Measurements from ENCODE around the gene CLCN1. TPM values are rescaled to one million over a fixed set of nuclear protein-coding genes. Genes with fewer than 3 reads are reported as not detected.

The CLCN1 gene
- polyA plus RNA-seq, 1 donor from 2014 or later = not detected

DNA sequence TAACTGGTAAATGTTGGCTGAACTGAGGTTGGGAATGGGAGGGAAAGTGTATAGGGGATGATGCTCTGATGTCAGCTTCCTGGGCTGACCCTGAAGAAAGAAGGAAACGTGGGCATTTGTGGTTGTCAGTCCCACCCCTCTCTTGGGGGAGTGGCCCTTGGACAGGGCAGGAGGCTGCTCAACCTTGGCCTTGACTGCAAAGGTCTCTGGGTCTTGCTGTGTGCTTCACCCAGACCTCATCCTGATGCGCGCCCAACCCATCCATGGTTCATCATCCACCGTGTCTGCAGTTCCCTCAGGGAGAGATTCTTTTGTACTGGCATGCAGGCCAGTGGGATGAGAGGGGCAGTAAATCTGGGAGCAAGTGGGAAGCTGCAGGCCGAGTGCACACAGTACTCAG is 60.5 kb downstream of the CLCN1 start:
- no peak overlapping the region for H3K27ac Mint-ChIP-seq
- no peak overlapping the region for H3K4me3 Mint-ChIP-seq
- peaks cover 35 to 51% (median 38%) of the 10 kb centered on the region in 3 donors for H3K4me1 Mint-ChIP-seq

DNA sequence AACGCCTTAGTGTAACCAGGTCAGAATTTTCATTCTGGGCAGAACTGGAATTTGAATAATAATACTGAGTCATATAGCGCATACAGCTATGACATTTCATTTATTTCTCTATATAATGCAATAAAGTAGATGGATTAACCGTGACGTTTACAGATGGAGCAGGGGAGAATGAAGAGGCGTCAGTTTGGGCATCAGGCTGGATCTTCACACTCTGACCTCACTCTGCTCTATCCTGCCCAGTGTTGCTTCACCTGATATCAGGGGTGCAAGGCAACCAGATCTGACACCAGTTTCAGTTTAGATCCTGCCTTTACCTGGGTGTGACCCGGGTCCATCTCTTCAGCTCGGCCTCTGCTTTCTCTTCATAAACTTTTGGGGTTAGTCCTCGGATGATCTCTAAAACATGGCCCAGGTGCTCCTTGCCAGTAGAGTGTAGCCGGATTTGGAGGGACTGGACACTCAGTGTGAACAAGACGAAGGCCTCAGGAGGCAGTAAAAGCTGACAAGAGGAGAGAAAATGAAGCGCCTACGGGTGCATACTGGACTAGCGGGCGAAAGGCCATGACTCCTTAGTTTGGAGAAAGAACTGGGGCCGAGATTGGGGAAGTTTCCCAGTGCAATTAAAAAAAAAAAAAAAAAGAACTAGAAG is 63.8 kb downstream of the CLCN1 start:
- H3K27me3 Mint-ChIP-seq = no peaks in the 10 kb centered on the region
- H3K4me1 Mint-ChIP-seq = peaks cover 21 to 46% (median 24%) of the 10 kb centered on the region in 3 donors
- H3K27ac Mint-ChIP-seq = peak overlapping the region; percentile 92 to 96 (median 96)
- H3K36me3 Mint-ChIP-seq = no peaks in the 10 kb centered on the region
- H3K4me3 Mint-ChIP-seq = peak overlapping the region; percentile 88 to 97 (median 96)
- no peaks in the 10 kb centered on the region for H3K9me3 Mint-ChIP-seq

More for the DNA sequence above, 60.5 kb downstream of the CLCN1 start:
- H3K9me3 Mint-ChIP-seq = no peaks in the 10 kb centered on the region
- no peaks in the 10 kb centered on the region for H3K36me3 Mint-ChIP-seq
- H3K27me3 Mint-ChIP-seq = peaks cover 1% of the 10 kb centered on the region

DNA sequence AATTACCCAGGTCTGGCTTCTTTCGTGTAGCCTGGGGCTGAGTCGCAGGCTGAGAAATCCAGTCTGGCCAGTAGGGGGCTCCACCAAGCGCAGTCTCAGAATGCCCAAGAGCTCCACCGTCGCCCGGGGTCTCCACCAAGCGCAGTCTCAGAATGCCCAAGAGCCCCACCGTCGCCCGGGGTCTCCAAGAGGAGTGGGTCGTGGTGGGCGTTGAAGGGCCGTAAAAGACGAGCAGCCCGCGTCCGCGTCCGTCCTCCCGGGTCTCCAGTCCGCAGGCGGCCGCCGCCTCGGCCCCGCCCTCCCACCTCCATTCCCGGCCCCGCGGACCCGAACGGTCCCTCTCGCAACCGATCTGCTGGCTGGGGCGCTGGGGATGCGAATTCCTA is 64.3 kb downstream of the CLCN1 start:
- Mint-ChIP-seq H3K9me3 (no peaks in the 10 kb centered on the region), H3K27me3 (no peaks in the 10 kb centered on the region), H3K4me1 (peaks cover 16 to 41% (median 20%) of the 10 kb centered on the region in 3 donors)

DNA sequence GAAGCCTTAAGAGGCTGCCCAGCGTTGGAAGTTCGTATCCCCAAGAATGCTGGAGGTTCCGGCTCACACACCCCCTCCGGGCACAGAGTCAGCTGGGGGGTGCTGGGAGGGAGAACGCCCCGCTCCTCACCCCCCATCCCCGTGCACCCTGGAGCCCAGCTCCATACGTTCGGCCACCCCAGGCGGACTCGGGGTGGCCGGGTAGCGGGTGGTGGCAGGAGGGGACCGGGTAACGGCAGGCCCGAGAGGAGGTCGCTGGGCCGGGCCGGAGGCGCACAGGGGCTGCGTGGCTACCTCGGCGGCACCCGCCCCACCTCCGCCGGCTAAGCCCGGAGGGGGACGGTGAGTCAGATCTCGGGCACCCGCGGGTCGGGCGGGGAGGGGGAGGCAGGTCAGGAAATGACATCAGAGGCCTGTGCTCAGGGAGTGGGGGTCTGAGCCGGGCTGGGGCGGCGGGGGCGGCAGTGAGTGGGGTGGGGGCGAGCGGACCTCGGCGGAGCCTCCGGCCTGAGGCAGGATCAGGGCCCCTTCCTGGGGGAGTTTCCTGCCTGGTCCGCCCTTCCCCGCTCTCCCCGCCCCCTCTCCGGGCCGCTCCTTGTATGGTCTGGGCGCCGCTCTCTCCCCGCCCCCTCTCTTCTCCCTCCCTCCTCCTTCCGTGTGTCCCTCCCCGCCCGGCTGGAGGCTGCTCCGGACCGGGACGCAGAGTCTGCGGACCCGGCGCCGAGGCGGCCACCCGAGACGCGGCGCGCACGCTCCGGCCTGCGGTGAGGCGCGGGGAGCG is 64.9 kb downstream of the CLCN1 start, which contains the start of gene ZYX:
TSS of gene ZYX (plus strand) at position 700 of the 781 bp plus-strand sequence. CDS start 227 bp downstream, outside the sequence.
- Mint-ChIP-seq H3K9me3 (no peaks in the 10 kb centered on the region), H3K4me3 (peak within 1 kb of the TSS; percentile 88 to 97 (median 96)), H3K36me3 (no peaks in the 10 kb centered on the region), H3K27ac (peak within 1 kb of the TSS; percentile 92 to 96 (median 96)), H3K4me1 (peaks cover 11 to 35% (median 16%) of the 10 kb centered on the region in 3 donors), H3K27me3 (no peaks in the 10 kb centered on the region)

More for the DNA sequence above, 64.3 kb downstream of the CLCN1 start:
- H3K27ac Mint-ChIP-seq = peak overlapping the region; percentile 92 to 96 (median 96)
- H3K36me3 Mint-ChIP-seq = no peaks in the 10 kb centered on the region
- H3K4me3 Mint-ChIP-seq = peak overlapping the region; percentile 88 to 97 (median 96)

DNA sequence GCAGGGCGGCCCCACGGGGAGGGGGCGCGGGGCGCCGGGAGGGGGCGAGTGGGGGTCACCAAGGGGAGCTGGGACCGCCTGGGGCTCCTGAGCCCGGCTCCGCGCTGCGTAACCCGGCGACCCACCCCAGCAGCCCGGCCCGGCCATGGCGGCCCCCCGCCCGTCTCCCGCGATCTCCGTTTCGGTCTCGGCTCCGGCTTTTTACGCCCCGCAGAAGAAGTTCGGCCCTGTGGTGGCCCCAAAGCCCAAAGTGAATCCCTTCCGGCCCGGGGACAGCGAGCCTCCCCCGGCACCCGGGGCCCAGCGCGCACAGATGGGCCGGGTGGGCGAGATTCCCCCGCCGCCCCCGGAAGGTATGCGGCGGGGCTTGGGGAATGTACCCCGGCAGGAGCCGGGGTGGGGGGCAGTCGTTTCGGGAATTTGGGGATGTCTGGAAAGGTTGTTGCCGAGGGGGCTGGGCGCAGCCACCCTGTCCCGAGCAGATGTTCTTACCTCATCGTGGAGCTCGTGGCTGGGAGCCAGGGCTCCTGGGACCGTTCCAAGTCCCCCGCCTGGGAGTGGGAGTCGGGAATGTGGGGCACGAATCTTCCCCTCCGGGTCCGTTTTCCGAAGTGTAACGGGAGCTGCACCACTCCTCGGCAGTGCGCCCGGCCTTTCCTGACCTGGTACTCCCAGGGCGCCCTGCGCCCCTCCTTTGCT is 65.7 kb downstream of the CLCN1 start:
- no peaks in the 10 kb centered on the region for H3K36me3 Mint-ChIP-seq
- H3K4me3 Mint-ChIP-seq = peak overlapping the region in 3 of 4 donors; percentile 63 to 86 (median 75)
- H3K27me3 Mint-ChIP-seq = no peaks in the 10 kb centered on the region
- peak overlapping the region in 2 of 3 donors; percentile 35 to 50 for H3K27ac Mint-ChIP-seq
- H3K4me1 Mint-ChIP-seq = peaks cover 8 to 30% (median 16%) of the 10 kb centered on the region in 3 donors
- no peaks in the 10 kb centered on the region for H3K9me3 Mint-ChIP-seq

DNA sequence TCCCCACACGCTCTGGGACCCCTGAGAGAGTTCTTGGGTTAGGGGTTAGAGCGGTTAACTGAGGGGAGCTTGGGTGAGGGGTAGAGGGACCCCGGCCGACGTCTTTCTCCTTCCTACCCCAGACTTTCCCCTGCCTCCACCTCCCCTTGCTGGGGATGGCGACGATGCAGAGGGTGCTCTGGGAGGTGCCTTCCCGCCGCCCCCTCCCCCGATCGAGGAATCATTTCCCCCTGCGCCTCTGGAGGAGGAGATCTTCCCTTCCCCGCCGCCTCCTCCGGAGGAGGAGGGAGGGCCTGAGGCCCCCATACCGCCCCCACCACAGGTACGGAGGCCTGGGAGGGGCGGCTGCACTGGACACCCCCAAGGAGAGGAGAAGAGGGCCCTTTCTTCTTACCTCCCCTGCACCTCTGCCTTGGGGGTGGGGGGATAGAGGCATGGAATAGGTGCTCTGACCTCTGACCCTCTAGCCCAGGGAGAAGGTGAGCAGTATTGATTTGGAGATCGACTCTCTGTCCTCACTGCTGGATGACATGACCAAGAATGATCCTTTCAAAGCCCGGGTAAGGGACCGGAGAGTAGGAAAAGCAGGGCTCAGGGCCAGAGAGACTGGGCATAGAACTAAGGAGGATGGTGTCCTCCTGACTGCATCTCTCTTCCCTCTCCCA is 66.3 kb downstream of the CLCN1 start:
- peak overlapping the region in 2 of 3 donors; percentile 35 to 50 for H3K27ac Mint-ChIP-seq
- H3K4me1 Mint-ChIP-seq = peaks cover 8 to 28% (median 16%) of the 10 kb centered on the region in 3 donors
- H3K4me3 Mint-ChIP-seq = peak overlapping the region in 3 of 4 donors; percentile 75 to 86 (median 79)
- no peaks in the 10 kb centered on the region for H3K27me3 Mint-ChIP-seq
- H3K9me3 Mint-ChIP-seq = no peaks in the 10 kb centered on the region
- H3K36me3 Mint-ChIP-seq = no peaks in the 10 kb centered on the region

DNA sequence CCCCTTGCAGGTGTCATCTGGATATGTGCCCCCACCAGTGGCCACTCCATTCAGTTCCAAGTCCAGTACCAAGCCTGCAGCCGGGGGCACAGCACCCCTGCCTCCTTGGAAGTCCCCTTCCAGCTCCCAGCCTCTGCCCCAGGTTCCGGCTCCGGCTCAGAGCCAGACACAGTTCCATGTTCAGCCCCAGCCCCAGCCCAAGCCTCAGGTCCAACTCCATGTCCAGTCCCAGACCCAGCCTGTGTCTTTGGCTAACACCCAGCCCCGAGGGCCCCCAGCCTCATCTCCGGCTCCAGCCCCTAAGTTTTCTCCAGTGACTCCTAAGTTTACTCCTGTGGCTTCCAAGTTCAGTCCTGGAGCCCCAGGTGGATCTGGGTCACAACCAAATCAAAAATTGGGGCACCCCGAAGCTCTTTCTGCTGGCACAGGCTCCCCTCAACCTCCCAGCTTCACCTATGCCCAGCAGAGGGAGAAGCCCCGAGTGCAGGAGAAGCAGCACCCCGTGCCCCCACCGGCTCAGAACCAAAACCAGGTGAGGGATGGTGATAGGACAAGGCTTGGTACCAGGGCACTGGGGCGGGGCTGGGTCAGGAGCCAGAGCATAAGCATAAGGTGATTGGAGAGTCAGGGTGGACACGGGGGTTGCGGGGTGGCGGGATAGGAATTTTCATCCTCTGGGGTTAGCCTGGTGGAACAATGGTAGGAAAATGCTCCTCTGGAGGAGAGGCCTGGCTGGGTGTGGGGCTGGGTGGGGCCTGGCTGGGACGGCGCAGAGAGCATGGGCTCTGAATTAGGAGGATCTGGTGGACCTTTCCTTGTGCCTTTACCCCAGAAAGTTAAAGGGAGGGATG is 67.1 kb downstream of the CLCN1 start:
- Mint-ChIP-seq H3K4me1 (peaks cover 8 to 27% (median 16%) of the 10 kb centered on the region in 3 donors), H3K36me3 (no peaks in the 10 kb centered on the region), H3K9me3 (no peaks in the 10 kb centered on the region), H3K4me3 (peak overlapping the region in 2 of 4 donors; percentile 63 to 86), H3K27me3 (no peaks in the 10 kb centered on the region), H3K27ac (peak overlapping the region in 2 of 3 donors; percentile 35 to 50)

DNA sequence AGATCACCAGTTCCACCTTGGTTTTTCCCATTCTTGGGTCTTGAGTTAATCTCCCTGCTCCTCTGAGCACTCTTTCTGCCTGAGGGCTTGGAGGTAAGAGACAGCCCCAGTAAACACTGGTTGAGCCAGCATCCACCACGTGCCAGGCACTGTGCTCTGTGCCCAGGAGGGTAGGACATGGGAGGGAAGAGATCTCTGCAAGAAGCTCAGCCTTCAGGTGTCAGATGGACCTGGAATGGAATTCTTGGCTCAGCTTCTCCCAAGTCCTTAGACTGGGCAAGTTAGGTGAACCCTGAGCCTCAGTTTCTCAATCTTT is 67.7 kb downstream of the CLCN1 start:
- Mint-ChIP-seq H3K9me3 (no peaks in the 10 kb centered on the region), H3K36me3 (no peaks in the 10 kb centered on the region), H3K27ac (no peak overlapping the region), H3K27me3 (no peaks in the 10 kb centered on the region), H3K4me3 (peak overlapping the region in 2 of 4 donors; percentile 2 to 63), H3K4me1 (peaks cover 8 to 24% (median 16%) of the 10 kb centered on the region in 3 donors)

DNA sequence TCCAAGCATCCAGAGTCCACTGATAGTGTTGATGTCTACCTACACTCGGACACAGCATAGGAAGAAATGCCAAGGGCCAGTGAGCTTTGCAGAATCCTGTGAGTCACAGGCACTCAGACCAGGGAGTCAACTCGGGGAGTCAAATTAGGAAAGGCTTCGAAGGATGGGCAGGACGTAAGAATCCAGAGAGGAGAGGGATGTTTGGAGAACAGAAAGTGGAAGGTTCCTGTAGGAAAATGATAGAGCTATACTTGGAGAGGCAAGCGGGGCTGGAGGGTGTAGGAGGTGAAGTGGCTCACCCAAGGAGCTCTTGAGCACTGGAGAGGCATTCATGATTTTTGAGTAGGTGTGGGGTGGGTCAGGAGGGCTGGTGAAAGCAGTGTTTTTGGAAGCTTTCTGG is 68.2 kb downstream of the CLCN1 start:
- H3K4me1 Mint-ChIP-seq = peaks cover 8 to 19% (median 11%) of the 10 kb centered on the region in 3 donors
- H3K4me3 Mint-ChIP-seq = no peak overlapping the region
- H3K9me3 Mint-ChIP-seq = no peaks in the 10 kb centered on the region
- H3K27me3 Mint-ChIP-seq = no peaks in the 10 kb centered on the region
- no peaks in the 10 kb centered on the region for H3K36me3 Mint-ChIP-seq
- no peak overlapping the region for H3K27ac Mint-ChIP-seq

DNA sequence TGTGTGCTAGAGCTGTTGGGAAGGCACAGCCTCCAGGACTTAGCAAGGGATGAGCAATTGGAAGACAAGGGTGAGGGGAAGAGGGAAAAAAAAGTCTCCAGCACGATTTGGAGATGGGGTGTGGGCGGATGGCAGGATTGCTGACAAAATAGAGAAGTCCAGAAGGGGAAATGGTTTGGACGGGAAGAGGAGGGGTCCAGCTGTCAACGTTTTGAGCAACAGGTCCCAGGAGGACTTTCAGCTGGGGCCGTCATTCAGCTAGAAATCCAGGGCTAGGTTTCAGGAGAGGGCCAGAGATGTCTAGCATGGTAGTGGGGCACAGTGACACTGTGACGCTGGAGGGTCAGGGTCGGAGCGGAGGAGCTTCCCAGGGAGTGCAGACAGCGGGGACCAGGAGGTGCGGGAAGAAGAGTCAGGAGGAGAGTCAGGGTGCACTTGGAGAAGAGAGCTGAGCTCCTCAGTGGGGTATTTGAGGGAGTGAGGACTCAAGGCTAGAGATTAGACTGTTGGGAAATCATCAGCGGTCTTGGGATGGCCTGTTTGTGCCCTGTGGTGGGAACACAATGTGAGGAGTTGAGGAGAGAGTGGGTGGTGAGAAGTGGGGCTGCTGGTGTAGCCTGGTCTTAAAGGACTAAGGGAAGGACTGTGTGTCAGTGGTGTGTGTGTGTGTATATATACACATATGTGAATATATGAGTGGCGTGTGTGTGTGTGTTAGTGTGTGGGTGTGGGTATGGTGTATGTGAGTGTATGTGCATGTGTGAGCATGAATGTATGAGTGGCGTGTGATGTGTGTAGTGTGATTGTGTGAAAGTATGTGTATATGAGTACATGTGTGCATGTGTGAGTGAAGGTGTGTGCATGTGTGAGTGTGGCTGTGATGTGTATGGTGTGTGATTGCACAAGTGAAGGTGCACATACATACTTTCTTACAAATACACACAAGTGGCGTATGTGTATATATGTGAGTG is 69.0 kb downstream of the CLCN1 start:
- Mint-ChIP-seq H3K36me3 (no peaks in the 10 kb centered on the region), H3K27ac (no peak overlapping the region), H3K27me3 (no peaks in the 10 kb centered on the region), H3K9me3 (no peaks in the 10 kb centered on the region), H3K4me1 (peaks cover 1 to 12% (median 3%) of the 10 kb centered on the region in 3 donors), H3K4me3 (no peak overlapping the region)

DNA sequence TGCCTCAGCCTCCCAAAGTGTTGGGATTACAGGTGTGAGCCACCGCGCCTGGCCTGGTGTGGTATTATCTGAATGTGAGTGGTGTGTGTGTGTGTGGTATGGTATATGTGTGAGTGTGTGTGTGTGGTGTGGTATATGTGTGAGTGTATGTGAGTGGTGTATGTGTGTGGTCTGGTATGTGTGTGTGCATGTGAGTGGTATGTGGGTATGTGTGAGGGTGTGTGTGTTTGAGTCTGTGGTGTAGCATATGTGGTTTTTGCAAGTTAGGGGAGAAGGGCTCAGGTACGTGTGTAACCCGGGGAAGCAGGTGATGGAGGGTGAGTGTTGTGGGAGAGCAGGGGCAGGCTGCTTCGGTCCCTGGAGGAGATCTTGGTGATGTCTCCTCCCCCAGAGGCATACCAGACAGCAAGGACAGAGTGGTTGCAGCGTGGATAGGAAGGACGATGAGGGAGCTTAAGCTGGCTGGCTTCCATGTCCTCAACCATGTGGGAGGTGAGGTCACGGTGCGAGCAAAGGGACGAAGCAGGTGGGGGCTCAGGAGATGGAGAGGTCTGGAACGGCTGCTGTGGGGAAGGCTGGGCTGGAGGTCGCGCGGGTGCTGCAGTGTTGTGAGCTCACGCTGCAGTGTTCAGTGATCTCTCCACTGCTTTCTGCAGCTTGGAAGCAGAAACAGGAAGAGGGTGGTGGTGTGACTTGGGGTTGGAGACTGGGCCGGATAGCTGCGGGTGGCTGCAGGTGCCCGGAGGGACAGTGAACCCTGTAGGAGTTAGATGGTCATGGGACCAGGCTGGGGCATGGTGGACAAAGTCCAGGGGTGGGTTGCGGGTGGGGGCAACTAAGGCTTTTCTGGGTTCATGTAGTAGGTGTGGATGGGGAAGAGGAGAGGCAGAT is 70.2 kb downstream of the CLCN1 start:
- no peaks in the 10 kb centered on the region for H3K9me3 Mint-ChIP-seq
- H3K36me3 Mint-ChIP-seq = no peaks in the 10 kb centered on the region
- H3K4me3 Mint-ChIP-seq = no peak overlapping the region
- no peak overlapping the region for H3K27ac Mint-ChIP-seq
- no peaks in the 10 kb centered on the region for H3K27me3 Mint-ChIP-seq
- peaks cover 0 to 11% (median 0%) of the 10 kb centered on the region in 3 donors for H3K4me1 Mint-ChIP-seq

Data from IgD-negative memory B cell (primary cell).